Ishikawa (cell line): ENCODE measurements around the gene CEBPE.

ENCODE experiments used
- CREB1 ChIP-seq: IDR thresholded peaks from 2 replicates; pipeline ENCODE4 v1.6.1; 2012; ENCODE audit warnings: low read depth
- RAD21 ChIP-seq: IDR thresholded peaks from 2 replicates; pipeline ENCODE4 v1.6.1; 2012; ENCODE audit warnings: low read depth
- YY1 ChIP-seq: IDR thresholded peaks from 2 replicates; pipeline ENCODE4 v1.6.1; 2012; ENCODE audit warnings: low read depth
- TF ChIP-seq, protein P1 (sequence below): IDR thresholded peaks from 2 replicates; pipeline ENCODE4 v1.6.1; 2012

DNA sequence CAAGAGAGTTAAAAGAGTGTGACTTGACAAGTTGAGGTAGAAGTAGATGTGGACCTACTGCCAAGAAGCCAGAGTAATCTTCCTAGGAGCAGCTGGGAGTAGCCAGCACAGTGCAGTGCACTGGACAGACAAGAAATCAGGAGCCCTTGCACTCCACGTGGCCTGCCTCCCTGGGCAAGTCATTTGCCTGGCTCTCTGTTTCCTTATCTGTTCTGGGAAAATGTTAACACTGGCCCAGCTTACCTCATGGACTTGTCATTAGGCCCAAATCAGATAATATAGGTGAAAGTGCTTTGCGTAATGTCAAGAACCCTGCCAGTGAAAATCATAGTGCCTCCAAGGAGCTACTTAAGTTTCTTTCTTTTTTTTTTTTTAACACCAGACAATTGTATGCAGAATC lies 45.2 kb upstream of the CEBPE start:
- TF ChIP-seq YY1, result no peak
- TF ChIP-seq, protein P1, sequence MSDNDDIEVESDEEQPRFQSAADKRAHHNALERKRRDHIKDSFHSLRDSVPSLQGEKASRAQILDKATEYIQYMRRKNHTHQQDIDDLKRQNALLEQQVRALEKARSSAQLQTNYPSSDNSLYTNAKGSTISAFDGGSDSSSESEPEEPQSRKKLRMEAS, result no peak
- no peak for TF ChIP-seq RAD21
- TF ChIP-seq CREB1, result no peak
